Stomach (tissue), 4 donors: ENCODE data around the gene FURIN.

Experiments
- EP300 ChIP-seq: sonication (generic); formaldehyde crosslinking; IDR thresholded peaks from one replicate; pipeline ENCODE4 v1.6.1; 2017; ENCODE audit warnings: antibody characterized with exemption
- POLR2AphosphoS5 ChIP-seq, 3 donors: sonication (generic); formaldehyde crosslinking; IDR thresholded peaks; one replicate each; pipeline ENCODE4 v1.6.1; 2016; ENCODE audit warnings: antibody characterized with exemption in 3 of 3
- TF ChIP-seq, protein P1 (sequence below), 7 experiments: fragments of 450-650 bp in 4 of 7; fragments of 200-600 bp in 3 of 7; sonication (generic) in 3 of 7; IDR thresholded peaks; one replicate each; pipeline ENCODE4 v1.5.1; 2016 to 2019; ENCODE audit warnings: antibody characterized with exemption in 7 of 7, control low read depth in 2 of 7, mild to moderate bottlenecking in 1 of 7

DNA sequence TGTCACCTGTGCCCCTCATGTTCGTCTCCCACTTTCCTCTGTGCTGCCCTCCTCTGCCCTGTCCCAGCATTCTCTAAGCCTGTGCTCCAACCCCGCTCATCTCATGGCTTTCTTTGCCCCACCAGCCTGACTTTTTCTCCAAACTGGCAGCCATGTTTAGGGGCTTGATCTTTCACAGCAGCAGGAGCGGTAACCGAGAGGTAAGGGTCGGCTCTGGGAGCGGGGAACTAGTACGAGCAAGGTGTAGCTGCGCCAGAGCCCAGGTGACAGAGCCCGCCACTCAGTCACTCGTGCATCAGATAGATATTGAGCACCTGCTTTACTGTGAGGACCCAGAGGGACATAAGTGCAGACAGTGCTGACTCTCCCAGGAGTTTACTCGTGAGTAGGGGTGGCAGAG lies 48.1 kb downstream of the FURIN start:
- TF ChIP-seq EP300: no peak
- TF ChIP-seq, protein P1, sequence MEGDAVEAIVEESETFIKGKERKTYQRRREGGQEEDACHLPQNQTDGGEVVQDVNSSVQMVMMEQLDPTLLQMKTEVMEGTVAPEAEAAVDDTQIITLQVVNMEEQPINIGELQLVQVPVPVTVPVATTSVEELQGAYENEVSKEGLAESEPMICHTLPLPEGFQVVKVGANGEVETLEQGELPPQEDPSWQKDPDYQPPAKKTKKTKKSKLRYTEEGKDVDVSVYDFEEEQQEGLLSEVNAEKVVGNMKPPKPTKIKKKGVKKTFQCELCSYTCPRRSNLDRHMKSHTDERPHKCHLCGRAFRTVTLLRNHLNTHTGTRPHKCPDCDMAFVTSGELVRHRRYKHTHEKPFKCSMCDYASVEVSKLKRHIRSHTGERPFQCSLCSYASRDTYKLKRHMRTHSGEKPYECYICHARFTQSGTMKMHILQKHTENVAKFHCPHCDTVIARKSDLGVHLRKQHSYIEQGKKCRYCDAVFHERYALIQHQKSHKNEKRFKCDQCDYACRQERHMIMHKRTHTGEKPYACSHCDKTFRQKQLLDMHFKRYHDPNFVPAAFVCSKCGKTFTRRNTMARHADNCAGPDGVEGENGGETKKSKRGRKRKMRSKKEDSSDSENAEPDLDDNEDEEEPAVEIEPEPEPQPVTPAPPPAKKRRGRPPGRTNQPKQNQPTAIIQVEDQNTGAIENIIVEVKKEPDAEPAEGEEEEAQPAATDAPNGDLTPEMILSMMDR (IDR thresholded peaks at IDR 0.05): no peak
- TF ChIP-seq POLR2AphosphoS5 (IDR thresholded peaks at IDR 0.05): no peak
